Measurements from ENCODE around the gene KCNV2.

Gene KCNV2

GRCh38 chr9:2761424-2761823, 44.1 kb downstream of the KCNV2 start:
- no peak for DNase-seq

- DNase-seq = no peak
These were observed 47.0 kb downstream of the KCNV2 start for GRCh38 chr9:2764353-2764752.

GRCh38 chr9:2765250-2765880, 48.1 kb downstream of the KCNV2 start:
- no peak for DNase-seq

- DNase-seq = no peak
These were observed 50.7 kb downstream of the KCNV2 start for GRCh38 chr9:2767800-2768677.

GRCh38 chr9:2771087-2771486, 53.8 kb downstream of the KCNV2 start:
- no peak for DNase-seq

- no peak for DNase-seq
These were observed 54.4 kb downstream of the KCNV2 start for GRCh38 chr9:2771661-2772060.

- no peak for DNase-seq
These were observed 60.1 kb downstream of the KCNV2 start for GRCh38 chr9:2777454-2777853.

- DNase-seq = no peak
These were observed 61.5 kb downstream of the KCNV2 start for GRCh38 chr9:2778816-2779215.

Data from stimulated activated CD4-positive, alpha-beta T cell treated with anti-CD3 and anti-CD28 coated beads, Interleukin-4, amount 100 ng/mL, for 4 hours (primary cell).